ENCODE data around the gene PPARA. TPM values are rescaled to one million over a fixed set of nuclear protein-coding genes. Genes with fewer than 3 reads are reported as not detected.

Gene PPARA
- polyA plus RNA-seq, 3 donors: 3.7 to 6.3 (median 4.9) TPM

DNA sequence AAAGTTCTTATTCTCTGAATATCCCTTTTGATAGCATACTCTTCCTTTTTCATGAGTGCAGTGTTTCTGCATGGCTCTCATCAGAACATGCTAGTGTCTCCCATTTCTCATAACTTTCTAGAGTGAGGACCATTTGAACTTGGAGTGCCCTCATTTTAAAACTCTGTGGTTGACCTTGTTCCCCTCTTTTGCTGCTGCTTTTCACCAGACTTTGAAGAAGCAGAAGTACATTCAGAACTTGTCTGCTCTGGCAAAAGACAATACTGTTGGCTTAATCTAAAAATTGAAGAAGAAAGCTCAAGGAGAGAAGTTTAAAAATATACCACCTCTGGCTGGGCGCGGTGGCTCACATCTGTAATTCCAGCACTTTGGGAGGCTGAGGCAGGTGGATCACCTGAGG, 35.0 kb downstream of the PPARA start:
- Mint-ChIP-seq H3K4me3 (no peak overlapping the region), H3K27ac (peak overlapping the region in 4 of 7 donors; percentile 3 to 70 (median 24)), H3K4me1 (peaks cover 7% of the 10 kb centered on the region), H3K9me3 (peaks cover 12 to 19% (median 17%) of the 10 kb centered on the region in 7 donors), H3K27me3 (ENCODE audit: low read depth in 3 of 3) (peaks cover 0 to 10% (median 1%) of the 10 kb centered on the region in 3 donors), H3K36me3 (peaks cover 36 to 52% of the 10 kb centered on the region in 2 donors)
- H3K79me2 ChIP-seq (ENCODE audit: insufficient read depth, low read length): no peaks in the 10 kb centered on the region
- WGBS (ENCODE audit: insufficient coverage): no CpG with 5 or more reads among the region's 2 CpGs
- intact Hi-C loops (cut with micrococcal nuclease): no loop called here
- H3K27me3 ChIP-seq (ENCODE audit: control insufficient read depth in 2 of 2, insufficient read depth in 2 of 2, low read length in 2 of 2): no peaks in the 10 kb centered on the region
- H3K9me3 ChIP-seq (replicated peaks in 1 of 2; ENCODE audit: control insufficient read depth in 1 of 2, insufficient read depth in 1 of 2, low read length in 2 of 2): peaks cover 13 to 18% of the 10 kb centered on the region in 2 donors
- H3K27ac ChIP-seq (ENCODE audit: low read depth in 1 of 2, low read length in 2 of 2): no peak overlapping the region
- H2AFZ ChIP-seq (ENCODE audit: insufficient read depth, low read depth, low read length, poor library complexity, severe bottlenecking): no peak overlapping the region
- H3K36me3 ChIP-seq (replicated peaks in 1 of 2; ENCODE audit: control insufficient read depth in 1 of 2, insufficient read depth in 2 of 2, low read length in 2 of 2): peaks cover 5 to 37% of the 10 kb centered on the region in 2 donors
- H3K9ac ChIP-seq (ENCODE audit: insufficient read depth, low read length, poor library complexity, severe bottlenecking): no peak overlapping the region
- no peak overlapping the region for H3K4me2 ChIP-seq (replicated peaks; ENCODE audit: extremely low read depth, low read length, poor library complexity, severe bottlenecking)
- H3K4me1 ChIP-seq (ENCODE audit: control insufficient read depth in 1 of 2, insufficient read depth in 2 of 2, low read length in 2 of 2): no peaks in the 10 kb centered on the region
- no peak for TF ChIP-seq CTCF (IDR thresholded peaks at IDR 0.05)
- H4K20me1 ChIP-seq (ENCODE audit: insufficient read depth, low read length): no peaks in the 10 kb centered on the region
- DNase-seq: no peak
- H3K4me3 ChIP-seq (replicated peaks in 1 of 3; ENCODE audit: low read depth in 2 of 3, low read length in 3 of 3): no peak overlapping the region

DNA sequence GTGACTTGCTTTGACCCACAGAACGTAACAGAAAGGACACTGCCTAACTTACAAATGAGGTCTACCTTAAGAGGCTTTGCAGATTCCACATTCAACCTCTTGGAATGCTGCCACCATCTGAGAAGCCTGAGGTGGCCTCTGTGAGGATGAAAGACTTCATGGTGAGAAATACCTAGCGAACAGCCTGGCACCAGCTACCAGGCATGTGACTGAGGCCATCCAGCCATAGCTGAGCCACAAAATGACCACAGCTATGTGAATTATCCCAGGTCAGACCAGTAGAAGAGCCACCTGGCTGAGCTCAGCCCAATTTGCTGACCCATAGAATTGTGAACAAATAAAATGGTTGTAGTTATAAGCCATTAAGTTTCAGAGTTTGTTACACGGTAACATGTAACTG, 37.5 kb downstream of the PPARA start:
- Histone ChIP-seq H3K27me3 (ENCODE audit: control insufficient read depth in 2 of 2, insufficient read depth in 2 of 2, low read length in 2 of 2) (no peaks in the 10 kb centered on the region), H4K20me1 (ENCODE audit: insufficient read depth, low read length) (no peaks in the 10 kb centered on the region), H3K9ac (ENCODE audit: insufficient read depth, low read length, poor library complexity, severe bottlenecking) (no peak overlapping the region), H3K27ac (ENCODE audit: low read depth in 1 of 2, low read length in 2 of 2) (no peak overlapping the region), H3K4me3 (replicated peaks in 1 of 3; ENCODE audit: low read depth in 2 of 3, low read length in 3 of 3) (no peak overlapping the region), H2AFZ (ENCODE audit: insufficient read depth, low read depth, low read length, poor library complexity, severe bottlenecking) (no peak overlapping the region), H3K4me1 (ENCODE audit: control insufficient read depth in 1 of 2, insufficient read depth in 2 of 2, low read length in 2 of 2) (peaks cover 7 to 9% of the 10 kb centered on the region in 2 donors), H3K9me3 (replicated peaks in 1 of 2; ENCODE audit: control insufficient read depth in 1 of 2, insufficient read depth in 1 of 2, low read length in 2 of 2) (no peaks in the 10 kb centered on the region), H3K36me3 (replicated peaks in 1 of 2; ENCODE audit: control insufficient read depth in 1 of 2, insufficient read depth in 2 of 2, low read length in 2 of 2) (peaks cover 0 to 18% of the 10 kb centered on the region in 2 donors), H3K4me2 (replicated peaks; ENCODE audit: extremely low read depth, low read length, poor library complexity, severe bottlenecking) (no peak overlapping the region), H3K79me2 (ENCODE audit: insufficient read depth, low read length) (no peaks in the 10 kb centered on the region)
- no peak for TF ChIP-seq CTCF (IDR thresholded peaks at IDR 0.05)
- H3K4me3 Mint-ChIP-seq: no peak overlapping the region
- H3K4me1 Mint-ChIP-seq: peaks cover 20% of the 10 kb centered on the region
- intact Hi-C loops (cut with micrococcal nuclease): no loop called here
- H3K9me3 Mint-ChIP-seq: no peaks in the 10 kb centered on the region
- peak overlapping the region in 1 of 7 donors; percentile 65 for H3K27ac Mint-ChIP-seq
- peaks cover 32 to 34% of the 10 kb centered on the region in 2 donors for H3K36me3 Mint-ChIP-seq
- DNase-seq: no peak
- WGBS (ENCODE audit: insufficient coverage): 100% methylated on average over 1 of the region's 3 CpGs
- H3K27me3 Mint-ChIP-seq (ENCODE audit: low read depth in 3 of 3): peaks cover 0 to 10% (median 2%) of the 10 kb centered on the region in 3 donors
